Measurements from ENCODE around the gene SH3GL1.

DNA sequence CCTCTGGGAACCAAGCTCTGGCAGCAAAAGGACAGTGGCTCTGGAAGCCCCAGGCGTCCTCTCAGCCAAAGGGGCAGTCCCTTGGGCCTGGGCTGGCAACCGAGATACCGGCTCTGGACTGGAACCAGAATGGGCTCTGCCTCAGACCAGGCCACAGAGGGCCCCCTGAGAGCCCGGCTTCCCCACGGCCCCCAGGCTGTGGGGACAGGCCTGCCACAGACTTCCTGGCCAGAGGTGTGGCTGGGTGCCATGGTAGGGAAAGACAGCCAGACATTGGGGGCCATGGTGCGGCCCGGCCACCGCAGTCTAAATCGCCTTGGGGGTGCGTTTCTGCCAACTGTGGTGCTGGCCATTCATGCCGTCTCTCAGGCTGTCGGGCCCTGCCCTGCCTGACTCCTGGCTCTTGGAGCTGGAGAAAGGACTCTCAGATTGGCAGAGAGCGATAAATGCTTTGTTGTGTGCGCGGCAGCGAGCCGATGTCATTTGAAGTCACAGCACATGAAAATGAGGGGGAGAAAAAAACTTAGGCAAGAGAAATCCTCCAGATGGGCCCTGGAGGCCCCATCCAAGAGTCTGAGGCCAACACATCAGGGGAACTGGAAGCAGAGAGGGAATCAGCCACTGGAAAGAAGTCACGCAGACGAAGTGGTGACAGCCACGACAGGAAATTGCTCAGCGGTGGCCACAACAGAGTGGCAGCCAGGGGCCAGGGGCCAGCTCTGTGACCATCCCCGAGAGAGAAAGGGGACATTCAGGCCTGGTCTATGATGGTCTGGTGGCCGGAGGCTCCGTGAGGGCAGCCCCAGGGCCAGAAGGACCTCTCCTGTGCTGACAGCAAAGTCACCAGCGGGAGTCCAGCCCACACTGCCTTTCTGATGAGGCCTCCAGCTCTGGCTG is 26.5 kb downstream of the SH3GL1 start:
- TF ChIP-seq POLR2AphosphoS5 (IDR thresholded peaks at IDR 0.05; ENCODE audit: low read depth, low read length) = no peak
- TF ChIP-seq, protein P1, sequence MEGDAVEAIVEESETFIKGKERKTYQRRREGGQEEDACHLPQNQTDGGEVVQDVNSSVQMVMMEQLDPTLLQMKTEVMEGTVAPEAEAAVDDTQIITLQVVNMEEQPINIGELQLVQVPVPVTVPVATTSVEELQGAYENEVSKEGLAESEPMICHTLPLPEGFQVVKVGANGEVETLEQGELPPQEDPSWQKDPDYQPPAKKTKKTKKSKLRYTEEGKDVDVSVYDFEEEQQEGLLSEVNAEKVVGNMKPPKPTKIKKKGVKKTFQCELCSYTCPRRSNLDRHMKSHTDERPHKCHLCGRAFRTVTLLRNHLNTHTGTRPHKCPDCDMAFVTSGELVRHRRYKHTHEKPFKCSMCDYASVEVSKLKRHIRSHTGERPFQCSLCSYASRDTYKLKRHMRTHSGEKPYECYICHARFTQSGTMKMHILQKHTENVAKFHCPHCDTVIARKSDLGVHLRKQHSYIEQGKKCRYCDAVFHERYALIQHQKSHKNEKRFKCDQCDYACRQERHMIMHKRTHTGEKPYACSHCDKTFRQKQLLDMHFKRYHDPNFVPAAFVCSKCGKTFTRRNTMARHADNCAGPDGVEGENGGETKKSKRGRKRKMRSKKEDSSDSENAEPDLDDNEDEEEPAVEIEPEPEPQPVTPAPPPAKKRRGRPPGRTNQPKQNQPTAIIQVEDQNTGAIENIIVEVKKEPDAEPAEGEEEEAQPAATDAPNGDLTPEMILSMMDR (IDR thresholded peaks at IDR 0.05) = no peak
- no peak for TF ChIP-seq EZH2phosphoT487 (IDR thresholded peaks at IDR 0.05; ENCODE audit: borderline replicate concordance, low read depth)
- no peak for TF ChIP-seq TAF1 (IDR thresholded peaks at IDR 0.05; ENCODE audit: borderline replicate concordance, low read depth, low read length)
- no peak for TF ChIP-seq SIN3A (IDR thresholded peaks at IDR 0.05; ENCODE audit: borderline replicate concordance, low read depth, low read length)
- TF ChIP-seq, protein P2, sequence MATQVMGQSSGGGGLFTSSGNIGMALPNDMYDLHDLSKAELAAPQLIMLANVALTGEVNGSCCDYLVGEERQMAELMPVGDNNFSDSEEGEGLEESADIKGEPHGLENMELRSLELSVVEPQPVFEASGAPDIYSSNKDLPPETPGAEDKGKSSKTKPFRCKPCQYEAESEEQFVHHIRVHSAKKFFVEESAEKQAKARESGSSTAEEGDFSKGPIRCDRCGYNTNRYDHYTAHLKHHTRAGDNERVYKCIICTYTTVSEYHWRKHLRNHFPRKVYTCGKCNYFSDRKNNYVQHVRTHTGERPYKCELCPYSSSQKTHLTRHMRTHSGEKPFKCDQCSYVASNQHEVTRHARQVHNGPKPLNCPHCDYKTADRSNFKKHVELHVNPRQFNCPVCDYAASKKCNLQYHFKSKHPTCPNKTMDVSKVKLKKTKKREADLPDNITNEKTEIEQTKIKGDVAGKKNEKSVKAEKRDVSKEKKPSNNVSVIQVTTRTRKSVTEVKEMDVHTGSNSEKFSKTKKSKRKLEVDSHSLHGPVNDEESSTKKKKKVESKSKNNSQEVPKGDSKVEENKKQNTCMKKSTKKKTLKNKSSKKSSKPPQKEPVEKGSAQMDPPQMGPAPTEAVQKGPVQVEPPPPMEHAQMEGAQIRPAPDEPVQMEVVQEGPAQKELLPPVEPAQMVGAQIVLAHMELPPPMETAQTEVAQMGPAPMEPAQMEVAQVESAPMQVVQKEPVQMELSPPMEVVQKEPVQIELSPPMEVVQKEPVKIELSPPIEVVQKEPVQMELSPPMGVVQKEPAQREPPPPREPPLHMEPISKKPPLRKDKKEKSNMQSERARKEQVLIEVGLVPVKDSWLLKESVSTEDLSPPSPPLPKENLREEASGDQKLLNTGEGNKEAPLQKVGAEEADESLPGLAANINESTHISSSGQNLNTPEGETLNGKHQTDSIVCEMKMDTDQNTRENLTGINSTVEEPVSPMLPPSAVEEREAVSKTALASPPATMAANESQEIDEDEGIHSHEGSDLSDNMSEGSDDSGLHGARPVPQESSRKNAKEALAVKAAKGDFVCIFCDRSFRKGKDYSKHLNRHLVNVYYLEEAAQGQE (IDR thresholded peaks at IDR 0.05; ENCODE audit: low read depth, low read length) = no peak
- no peak for TF ChIP-seq TCF12 (IDR thresholded peaks at IDR 0.05)
- TF ChIP-seq RCOR1 (IDR thresholded peaks at IDR 0.05; ENCODE audit: low read length) = no peak
- TF ChIP-seq RAD21 (IDR thresholded peaks at IDR 0.05; ENCODE audit: low read length) = no peak
- TF ChIP-seq GATA2 (CRISPR knock-in tag; IDR thresholded peaks at IDR 0.05) = no peak
- TF ChIP-seq, protein P3, sequence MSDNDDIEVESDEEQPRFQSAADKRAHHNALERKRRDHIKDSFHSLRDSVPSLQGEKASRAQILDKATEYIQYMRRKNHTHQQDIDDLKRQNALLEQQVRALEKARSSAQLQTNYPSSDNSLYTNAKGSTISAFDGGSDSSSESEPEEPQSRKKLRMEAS (IDR thresholded peaks at IDR 0.05; ENCODE audit: low read depth) = no peak
- no peak for TF ChIP-seq FOXJ3 (CRISPR knock-in tag; IDR thresholded peaks at IDR 0.05)
- no peak for TF ChIP-seq MXI1 (IDR thresholded peaks at IDR 0.05; ENCODE audit: low read depth, low read length)
- no peak for TF ChIP-seq CHD2 (IDR thresholded peaks at IDR 0.05; ENCODE audit: low read length, partially characterized antibody)
